GM12874 (cell line): Measurements from ENCODE around the gene BDP1.

ENCODE experiments used
- CTCF ChIP-seq: IDR thresholded peaks from 2 replicates; pipeline ENCODE4 v1.5.1; 2011; ENCODE audit warnings: low read depth, mild to moderate bottlenecking, control low read depth, low read length, moderate library complexity; ENCODE audit not compliant: insufficient read depth

The BDP1 gene, protein sequence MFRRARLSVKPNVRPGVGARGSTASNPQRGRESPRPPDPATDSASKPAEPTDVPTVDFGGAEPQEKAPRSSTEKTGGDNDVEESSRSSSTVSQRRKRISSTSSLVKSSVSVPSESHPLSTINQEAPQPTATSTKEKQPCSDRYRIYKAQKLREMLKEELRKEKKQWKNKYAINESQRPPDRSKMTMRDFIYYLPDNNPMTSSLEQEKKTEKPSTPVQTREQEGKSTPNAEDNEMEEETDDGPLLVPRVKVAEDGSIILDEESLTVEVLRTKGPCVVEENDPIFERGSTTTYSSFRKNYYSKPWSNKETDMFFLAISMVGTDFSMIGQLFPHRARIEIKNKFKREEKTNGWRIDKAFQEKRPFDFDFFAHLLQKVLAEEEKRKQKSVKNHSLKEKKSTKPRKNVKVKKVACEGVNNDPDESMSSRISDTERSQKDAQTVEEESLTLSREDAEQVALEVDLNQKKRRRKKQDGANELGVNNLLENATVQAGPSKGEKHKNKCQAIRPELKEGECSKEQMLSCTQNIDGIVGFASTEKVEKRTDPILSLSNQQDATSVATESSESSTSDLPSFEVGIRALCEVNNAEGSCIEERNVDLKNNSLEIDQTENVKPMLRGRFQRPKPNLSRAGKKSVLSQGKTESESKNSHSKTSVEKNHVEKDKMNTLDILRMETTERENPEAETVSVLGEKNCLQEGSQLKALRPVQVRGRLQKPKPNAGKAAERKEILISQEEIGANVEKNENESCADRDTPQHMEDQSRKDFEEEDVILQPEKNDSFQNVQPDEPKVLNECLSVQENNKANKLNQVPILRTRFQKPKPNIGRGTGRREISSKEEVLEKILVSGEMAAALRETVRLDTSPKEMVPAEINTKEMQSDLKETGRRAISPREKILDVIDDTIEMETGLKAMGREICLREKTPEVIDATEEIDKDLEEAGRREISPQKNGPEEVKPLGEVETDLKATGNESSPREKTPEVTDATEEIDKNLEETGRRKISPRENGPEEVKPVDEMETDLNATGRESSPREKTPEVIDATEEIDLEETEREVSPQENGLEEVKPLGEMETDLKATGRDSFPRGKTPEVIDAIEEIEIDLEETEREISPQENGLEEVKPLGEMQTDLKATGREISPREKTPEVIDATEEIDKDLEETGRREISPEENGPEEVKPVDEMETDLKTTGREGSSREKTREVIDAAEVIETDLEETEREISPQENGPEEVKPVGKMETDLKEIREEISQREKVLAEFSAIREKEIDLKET (N-terminal part only)

DNA sequence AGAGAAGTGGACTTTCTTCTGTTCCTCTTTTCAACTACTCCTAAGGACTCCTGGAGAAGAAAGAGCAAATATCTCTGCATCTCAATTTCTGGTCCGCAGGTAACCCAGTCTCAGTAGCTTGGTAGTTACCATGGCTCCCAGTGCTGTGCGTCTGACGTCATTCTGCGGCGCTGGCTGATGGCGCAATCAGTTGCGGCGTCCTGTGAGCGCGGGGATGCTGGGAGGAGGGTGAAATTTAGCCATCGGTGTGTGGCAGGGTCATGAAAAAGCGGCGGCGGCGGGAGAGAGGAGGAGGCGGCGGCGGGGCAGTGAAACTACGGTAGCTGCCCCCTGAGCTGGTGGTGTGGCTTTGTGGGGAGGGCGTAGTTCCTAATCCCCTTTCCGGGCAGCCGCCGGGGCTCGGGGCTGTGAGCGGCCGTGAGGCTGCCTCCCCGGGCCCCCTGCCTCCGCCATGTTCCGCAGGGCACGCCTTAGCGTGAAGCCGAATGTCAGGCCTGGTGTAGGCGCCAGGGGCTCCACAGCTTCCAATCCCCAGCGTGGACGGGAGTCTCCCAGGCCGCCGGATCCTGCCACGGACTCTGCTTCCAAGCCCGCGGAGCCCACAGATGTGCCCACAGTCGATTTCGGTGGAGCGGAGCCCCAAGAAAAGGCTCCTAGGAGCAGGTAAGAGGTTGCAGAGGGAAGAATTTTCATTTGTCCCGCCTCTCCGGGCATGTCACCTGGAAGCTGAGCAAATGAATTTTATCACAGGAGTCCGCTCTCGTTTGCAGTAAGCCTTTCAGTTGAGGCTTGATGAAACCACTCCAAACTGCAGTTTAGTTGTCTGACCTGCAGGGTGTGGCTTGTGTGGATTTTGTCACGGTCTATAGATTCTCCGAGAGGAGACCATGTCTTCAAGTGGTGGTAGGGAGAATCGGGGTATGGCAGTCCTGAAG lies at the start of gene BDP1:
BDP1 (plus strand) TSS at position 225 of the 935 bp plus-strand sequence; CDS start at position 452, 227 bp downstream.
- TF ChIP-seq CTCF: no peak

DNA sequence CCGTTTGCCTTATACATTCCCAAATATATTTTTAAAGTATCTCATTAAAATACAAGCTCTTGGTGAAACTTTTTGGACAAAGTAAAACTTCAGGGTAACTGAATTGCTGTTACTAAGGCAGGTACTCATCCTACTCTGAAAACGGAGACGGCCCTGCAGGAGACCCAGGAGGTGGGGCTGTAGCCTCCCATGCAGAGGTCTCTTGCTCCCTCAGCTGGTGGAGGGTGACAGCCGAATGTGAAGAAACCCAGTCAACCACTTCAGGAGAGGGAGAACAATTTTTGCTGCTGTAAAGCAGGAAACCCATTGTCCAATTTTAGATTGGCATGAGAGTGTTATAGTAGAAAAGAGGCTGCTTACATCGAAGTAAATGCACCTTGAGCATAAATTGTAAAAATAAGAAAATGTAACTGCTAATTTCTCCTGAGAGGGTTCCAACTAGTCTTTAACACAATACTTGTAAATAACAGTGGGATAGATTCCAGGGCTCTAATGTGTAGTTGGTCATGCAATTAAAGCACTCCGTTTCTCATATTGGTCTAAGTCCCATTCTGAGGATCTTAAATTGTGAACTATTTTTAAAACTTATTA lies 8.1 kb upstream of the BDP1 start:
- TF ChIP-seq CTCF: peak; percentile 34; the same call in 1 of the 2 replicates

DNA sequence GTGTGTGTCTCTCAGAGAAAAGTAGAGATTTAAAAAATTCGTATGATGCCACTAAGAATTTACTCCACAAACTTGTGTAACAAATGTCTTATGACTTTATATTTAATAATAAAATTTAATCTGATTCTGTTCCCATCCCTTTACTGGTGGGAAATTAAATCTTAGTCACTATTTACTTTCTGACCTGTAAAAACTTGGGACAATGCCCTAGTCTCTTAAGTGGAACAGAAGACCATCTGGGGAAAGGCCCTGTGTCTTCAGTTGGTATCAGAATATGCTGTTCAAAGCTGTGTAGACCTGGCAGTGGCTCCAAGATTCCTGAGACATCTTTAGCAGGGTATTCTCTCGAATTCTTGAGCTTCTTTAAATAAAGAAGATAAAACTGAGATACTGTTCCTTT lies 2.6 kb upstream of the BDP1 start:
- no peak for TF ChIP-seq CTCF

DNA sequence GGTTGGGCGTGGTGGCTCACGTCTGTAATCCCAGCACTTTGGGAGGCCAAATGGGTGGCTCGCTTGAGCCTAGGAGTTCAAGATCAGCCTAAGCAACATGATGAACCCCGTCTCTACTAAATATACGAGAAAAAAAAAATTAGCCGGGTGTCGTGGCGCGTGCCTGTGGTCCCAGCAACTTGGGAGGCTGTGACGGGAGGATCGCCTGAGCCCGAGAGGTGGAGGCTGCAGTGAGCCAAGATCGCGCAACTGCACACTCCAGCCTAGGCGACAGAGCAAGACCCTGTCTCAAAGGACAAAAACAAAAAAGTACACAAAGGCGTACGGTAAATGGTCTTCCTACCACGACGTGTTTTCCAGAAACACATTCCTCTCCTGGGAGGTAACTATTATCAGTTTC lies 538 bp upstream of the BDP1 start:
- TF ChIP-seq CTCF: no peak

GRCh38 chr5:71456362-71456743 lies 902 bp downstream of the BDP1 start:
- TF ChIP-seq CTCF: no peak

DNA sequence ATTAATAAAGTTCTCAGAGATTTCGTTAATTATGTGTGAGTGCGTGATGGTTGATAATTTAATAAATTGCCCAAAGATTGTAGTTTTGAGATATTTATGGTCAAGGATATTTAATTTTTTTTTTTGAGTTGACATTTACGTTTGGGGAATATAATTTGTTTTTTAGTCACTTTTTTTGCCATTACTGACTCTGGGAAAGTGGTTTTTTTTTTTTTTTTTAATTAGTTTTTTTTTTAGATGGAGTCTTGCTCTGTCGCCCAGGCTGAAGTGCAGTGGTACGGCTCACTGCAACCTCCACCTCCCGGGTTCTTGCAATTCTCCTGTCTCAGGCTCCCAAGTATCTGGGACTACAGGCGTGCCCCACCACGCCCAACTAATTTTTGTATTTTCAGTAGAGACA lies 1.7 kb downstream of the BDP1 start:
- TF ChIP-seq CTCF: no peak
